ENCODE results near the gene GCGR. TPM values are rescaled to one million over a fixed set of nuclear protein-coding genes. Genes with fewer than 3 reads are reported as not detected.

The GCGR gene
- total RNA-seq, 1 experiment from 2014 or later: 1.4 TPM

DNA sequence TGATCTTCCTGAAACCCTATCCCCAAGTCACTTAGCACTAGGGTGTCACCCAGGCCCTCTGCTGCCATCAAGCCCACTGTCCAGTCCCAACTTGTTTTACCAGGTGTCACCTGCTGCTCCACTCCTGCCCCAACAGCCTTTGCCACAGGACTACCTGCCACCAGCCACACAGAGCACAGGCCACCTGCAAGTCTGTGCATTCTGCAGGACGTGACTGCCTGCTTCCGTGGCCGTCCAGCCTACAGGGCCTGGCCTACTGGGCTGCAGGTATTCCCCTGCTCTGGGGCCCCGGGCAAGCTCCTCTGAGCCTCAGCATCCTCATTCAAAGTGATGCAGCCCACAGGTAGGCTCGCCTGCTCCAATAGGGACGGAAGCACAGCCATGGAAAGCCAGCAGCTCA, 25.9 kb downstream of the GCGR start:
- no peaks in the 10 kb centered on the region for H3K36me3 Mint-ChIP-seq
- ChIA-PET POLR2A (no interaction called here), CTCF (no interaction called here)
- no peak for TF ChIP-seq PRRX2 (CRISPR knock-in tag; IDR thresholded peaks at IDR 0.05)
- TF ChIP-seq, protein P1, sequence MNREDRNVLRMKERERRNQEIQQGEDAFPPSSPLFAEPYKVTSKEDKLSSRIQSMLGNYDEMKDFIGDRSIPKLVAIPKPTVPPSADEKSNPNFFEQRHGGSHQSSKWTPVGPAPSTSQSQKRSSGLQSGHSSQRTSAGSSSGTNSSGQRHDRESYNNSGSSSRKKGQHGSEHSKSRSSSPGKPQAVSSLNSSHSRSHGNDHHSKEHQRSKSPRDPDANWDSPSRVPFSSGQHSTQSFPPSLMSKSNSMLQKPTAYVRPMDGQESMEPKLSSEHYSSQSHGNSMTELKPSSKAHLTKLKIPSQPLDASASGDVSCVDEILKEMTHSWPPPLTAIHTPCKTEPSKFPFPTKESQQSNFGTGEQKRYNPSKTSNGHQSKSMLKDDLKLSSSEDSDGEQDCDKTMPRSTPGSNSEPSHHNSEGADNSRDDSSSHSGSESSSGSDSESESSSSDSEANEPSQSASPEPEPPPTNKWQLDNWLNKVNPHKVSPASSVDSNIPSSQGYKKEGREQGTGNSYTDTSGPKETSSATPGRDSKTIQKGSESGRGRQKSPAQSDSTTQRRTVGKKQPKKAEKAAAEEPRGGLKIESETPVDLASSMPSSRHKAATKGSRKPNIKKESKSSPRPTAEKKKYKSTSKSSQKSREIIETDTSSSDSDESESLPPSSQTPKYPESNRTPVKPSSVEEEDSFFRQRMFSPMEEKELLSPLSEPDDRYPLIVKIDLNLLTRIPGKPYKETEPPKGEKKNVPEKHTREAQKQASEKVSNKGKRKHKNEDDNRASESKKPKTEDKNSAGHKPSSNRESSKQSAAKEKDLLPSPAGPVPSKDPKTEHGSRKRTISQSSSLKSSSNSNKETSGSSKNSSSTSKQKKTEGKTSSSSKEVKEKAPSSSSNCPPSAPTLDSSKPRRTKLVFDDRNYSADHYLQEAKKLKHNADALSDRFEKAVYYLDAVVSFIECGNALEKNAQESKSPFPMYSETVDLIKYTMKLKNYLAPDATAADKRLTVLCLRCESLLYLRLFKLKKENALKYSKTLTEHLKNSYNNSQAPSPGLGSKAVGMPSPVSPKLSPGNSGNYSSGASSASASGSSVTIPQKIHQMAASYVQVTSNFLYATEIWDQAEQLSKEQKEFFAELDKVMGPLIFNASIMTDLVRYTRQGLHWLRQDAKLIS (CRISPR knock-in tag; IDR thresholded peaks at IDR 0.05; ENCODE audit: borderline replicate concordance): no peak
- TF ChIP-seq JAZF1 (CRISPR knock-in tag; IDR thresholded peaks at IDR 0.05): no peak
- TF ChIP-seq, protein P2, sequence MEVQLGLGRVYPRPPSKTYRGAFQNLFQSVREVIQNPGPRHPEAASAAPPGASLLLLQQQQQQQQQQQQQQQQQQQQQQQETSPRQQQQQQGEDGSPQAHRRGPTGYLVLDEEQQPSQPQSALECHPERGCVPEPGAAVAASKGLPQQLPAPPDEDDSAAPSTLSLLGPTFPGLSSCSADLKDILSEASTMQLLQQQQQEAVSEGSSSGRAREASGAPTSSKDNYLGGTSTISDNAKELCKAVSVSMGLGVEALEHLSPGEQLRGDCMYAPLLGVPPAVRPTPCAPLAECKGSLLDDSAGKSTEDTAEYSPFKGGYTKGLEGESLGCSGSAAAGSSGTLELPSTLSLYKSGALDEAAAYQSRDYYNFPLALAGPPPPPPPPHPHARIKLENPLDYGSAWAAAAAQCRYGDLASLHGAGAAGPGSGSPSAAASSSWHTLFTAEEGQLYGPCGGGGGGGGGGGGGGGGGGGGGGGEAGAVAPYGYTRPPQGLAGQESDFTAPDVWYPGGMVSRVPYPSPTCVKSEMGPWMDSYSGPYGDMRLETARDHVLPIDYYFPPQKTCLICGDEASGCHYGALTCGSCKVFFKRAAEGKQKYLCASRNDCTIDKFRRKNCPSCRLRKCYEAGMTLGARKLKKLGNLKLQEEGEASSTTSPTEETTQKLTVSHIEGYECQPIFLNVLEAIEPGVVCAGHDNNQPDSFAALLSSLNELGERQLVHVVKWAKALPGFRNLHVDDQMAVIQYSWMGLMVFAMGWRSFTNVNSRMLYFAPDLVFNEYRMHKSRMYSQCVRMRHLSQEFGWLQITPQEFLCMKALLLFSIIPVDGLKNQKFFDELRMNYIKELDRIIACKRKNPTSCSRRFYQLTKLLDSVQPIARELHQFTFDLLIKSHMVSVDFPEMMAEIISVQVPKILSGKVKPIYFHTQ (CRISPR knock-in tag; IDR thresholded peaks at IDR 0.05): no peak
- TF ChIP-seq FOXJ3 (CRISPR knock-in tag; IDR thresholded peaks at IDR 0.05; ENCODE audit: borderline replicate concordance): no peak
- ATAC-seq (no peak), DNase-seq (ENCODE audit: low spot score) (no peak)
- 0 out of 2 replicates have a peak overlapping the region, but pooled peaks have one; percentile 36 for H3K27ac Mint-ChIP-seq
- H3K27me3 Mint-ChIP-seq (ENCODE audit: low read depth): no peaks in the 10 kb centered on the region
- no peak overlapping the region for H3K4me3 Mint-ChIP-seq
- H3K9me3 Mint-ChIP-seq: no peaks in the 10 kb centered on the region
- peaks cover 17% of the 10 kb centered on the region for H3K4me1 Mint-ChIP-seq

DNA sequence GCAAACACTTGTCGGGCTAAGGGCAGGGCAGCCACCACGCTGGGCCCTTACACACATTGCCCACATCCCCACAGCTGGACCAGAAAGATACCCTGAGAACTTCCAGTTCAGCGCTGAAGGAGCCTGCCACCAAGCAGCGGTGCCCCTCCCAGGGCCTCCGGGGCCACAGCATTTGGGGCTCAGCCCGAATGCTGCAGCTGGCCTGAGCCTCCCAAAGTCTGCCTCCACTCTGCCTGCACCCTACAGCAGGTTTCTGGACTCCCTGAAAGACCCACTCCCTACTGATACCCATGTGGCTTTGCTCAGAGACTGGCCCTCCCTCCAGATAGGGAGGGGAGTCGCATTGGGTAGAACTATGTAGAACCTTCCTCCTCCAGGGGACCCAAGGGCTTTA, 27.6 kb downstream of the GCGR start:
- ChIA-PET CTCF (interaction anchor here (2.9 kb wide), 1 partner anchor 10 kb away, joined by 7 read pairs; no protein-coding TSS in a partner anchor), POLR2A (interaction anchor here (0.5 to 0.7 kb wide), 3 partner anchors 12 to 110 kb away, joined by 3 to 7 read pairs (median 4); no protein-coding TSS in a partner anchor)
- Mint-ChIP-seq H3K27ac (no peak overlapping the region), H3K4me3 (peak overlapping the region; percentile 90), H3K9me3 (no peaks in the 10 kb centered on the region), H3K4me1 (peaks cover 12% of the 10 kb centered on the region), H3K36me3 (no peaks in the 10 kb centered on the region), H3K27me3 (ENCODE audit: low read depth) (no peaks in the 10 kb centered on the region)
- ATAC-seq (no peak), DNase-seq (ENCODE audit: low spot score) (no peak)
- no peak for TF ChIP-seq NR3C1 (CRISPR knock-in tag; conservative IDR thresholded peaks at IDR 0.05; ENCODE audit: low read depth)
- TF ChIP-seq ZNF138 (CRISPR knock-in tag; conservative IDR thresholded peaks at IDR 0.05): no peak
- TF ChIP-seq, protein P3, sequence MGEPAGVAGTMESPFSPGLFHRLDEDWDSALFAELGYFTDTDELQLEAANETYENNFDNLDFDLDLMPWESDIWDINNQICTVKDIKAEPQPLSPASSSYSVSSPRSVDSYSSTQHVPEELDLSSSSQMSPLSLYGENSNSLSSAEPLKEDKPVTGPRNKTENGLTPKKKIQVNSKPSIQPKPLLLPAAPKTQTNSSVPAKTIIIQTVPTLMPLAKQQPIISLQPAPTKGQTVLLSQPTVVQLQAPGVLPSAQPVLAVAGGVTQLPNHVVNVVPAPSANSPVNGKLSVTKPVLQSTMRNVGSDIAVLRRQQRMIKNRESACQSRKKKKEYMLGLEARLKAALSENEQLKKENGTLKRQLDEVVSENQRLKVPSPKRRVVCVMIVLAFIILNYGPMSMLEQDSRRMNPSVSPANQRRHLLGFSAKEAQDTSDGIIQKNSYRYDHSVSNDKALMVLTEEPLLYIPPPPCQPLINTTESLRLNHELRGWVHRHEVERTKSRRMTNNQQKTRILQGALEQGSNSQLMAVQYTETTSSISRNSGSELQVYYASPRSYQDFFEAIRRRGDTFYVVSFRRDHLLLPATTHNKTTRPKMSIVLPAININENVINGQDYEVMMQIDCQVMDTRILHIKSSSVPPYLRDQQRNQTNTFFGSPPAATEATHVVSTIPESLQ (CRISPR knock-in tag; IDR thresholded peaks at IDR 0.05): no peak
- TF ChIP-seq, protein P4, sequence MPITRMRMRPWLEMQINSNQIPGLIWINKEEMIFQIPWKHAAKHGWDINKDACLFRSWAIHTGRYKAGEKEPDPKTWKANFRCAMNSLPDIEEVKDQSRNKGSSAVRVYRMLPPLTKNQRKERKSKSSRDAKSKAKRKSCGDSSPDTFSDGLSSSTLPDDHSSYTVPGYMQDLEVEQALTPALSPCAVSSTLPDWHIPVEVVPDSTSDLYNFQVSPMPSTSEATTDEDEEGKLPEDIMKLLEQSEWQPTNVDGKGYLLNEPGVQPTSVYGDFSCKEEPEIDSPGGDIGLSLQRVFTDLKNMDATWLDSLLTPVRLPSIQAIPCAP (CRISPR knock-in tag; IDR thresholded peaks at IDR 0.05): no peak
- no peak for TF ChIP-seq ZNF423 (CRISPR knock-in tag; IDR thresholded peaks at IDR 0.05)
- TF ChIP-seq, protein P5, sequence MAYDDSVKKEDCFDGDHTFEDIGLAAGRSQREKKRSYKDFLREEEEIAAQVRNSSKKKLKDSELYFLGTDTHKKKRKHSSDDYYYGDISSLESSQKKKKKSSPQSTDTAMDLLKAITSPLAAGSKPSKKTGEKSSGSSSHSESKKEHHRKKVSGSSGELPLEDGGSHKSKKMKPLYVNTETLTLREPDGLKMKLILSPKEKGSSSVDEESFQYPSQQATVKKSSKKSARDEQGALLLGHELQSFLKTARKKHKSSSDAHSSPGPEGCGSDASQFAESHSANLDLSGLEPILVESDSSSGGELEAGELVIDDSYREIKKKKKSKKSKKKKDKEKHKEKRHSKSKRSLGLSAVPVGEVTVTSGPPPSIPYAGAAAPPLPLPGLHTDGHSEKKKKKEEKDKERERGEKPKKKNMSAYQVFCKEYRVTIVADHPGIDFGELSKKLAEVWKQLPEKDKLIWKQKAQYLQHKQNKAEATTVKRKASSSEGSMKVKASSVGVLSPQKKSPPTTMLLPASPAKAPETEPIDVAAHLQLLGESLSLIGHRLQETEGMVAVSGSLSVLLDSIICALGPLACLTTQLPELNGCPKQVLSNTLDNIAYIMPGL (CRISPR knock-in tag; IDR thresholded peaks at IDR 0.05): no peak
- TF ChIP-seq, protein P6, sequence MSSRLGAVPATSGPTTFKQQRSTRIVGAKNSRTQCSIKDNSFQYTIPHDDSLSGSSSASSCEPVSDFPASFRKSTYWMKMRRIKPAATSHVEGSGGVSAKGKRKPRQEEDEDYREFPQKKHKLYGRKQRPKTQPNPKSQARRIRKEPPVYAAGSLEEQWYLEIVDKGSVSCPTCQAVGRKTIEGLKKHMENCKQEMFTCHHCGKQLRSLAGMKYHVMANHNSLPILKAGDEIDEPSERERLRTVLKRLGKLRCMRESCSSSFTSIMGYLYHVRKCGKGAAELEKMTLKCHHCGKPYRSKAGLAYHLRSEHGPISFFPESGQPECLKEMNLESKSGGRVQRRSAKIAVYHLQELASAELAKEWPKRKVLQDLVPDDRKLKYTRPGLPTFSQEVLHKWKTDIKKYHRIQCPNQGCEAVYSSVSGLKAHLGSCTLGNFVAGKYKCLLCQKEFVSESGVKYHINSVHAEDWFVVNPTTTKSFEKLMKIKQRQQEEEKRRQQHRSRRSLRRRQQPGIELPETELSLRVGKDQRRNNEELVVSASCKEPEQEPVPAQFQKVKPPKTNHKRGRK (CRISPR knock-in tag; IDR thresholded peaks at IDR 0.05; ENCODE audit: borderline replicate concordance): no peak
- TF ChIP-seq, protein P7, sequence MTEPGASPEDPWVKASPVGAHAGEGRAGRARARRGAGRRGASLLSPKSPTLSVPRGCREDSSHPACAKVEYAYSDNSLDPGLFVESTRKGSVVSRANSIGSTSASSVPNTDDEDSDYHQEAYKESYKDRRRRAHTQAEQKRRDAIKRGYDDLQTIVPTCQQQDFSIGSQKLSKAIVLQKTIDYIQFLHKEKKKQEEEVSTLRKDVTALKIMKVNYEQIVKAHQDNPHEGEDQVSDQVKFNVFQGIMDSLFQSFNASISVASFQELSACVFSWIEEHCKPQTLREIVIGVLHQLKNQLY (CRISPR knock-in tag; IDR thresholded peaks at IDR 0.05): no peak
- TF ChIP-seq, protein P8, sequence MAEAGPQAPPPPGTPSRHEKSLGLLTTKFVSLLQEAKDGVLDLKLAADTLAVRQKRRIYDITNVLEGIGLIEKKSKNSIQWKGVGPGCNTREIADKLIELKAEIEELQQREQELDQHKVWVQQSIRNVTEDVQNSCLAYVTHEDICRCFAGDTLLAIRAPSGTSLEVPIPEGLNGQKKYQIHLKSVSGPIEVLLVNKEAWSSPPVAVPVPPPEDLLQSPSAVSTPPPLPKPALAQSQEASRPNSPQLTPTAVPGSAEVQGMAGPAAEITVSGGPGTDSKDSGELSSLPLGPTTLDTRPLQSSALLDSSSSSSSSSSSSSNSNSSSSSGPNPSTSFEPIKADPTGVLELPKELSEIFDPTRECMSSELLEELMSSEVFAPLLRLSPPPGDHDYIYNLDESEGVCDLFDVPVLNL (CRISPR knock-in tag; IDR thresholded peaks at IDR 0.05; ENCODE audit: borderline replicate concordance, low read depth): no peak
- TF ChIP-seq, protein P9, sequence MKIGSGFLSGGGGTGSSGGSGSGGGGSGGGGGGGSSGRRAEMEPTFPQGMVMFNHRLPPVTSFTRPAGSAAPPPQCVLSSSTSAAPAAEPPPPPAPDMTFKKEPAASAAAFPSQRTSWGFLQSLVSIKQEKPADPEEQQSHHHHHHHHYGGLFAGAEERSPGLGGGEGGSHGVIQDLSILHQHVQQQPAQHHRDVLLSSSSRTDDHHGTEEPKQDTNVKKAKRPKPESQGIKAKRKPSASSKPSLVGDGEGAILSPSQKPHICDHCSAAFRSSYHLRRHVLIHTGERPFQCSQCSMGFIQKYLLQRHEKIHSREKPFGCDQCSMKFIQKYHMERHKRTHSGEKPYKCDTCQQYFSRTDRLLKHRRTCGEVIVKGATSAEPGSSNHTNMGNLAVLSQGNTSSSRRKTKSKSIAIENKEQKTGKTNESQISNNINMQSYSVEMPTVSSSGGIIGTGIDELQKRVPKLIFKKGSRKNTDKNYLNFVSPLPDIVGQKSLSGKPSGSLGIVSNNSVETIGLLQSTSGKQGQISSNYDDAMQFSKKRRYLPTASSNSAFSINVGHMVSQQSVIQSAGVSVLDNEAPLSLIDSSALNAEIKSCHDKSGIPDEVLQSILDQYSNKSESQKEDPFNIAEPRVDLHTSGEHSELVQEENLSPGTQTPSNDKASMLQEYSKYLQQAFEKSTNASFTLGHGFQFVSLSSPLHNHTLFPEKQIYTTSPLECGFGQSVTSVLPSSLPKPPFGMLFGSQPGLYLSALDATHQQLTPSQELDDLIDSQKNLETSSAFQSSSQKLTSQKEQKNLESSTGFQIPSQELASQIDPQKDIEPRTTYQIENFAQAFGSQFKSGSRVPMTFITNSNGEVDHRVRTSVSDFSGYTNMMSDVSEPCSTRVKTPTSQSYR (CRISPR knock-in tag; IDR thresholded peaks at IDR 0.05): no peak
- TF ChIP-seq NFE2L1 (CRISPR knock-in tag; IDR thresholded peaks at IDR 0.05): no peak

Data from WTC11 (cell line).